SU-DHL-6 (cell line): ENCODE results near the gene NPAS1.

Source experiments
- H2AFZ ChIP-seq: fragments of 200-600 bp; sonication (generic); 2 replicates; pipeline ENCODE4 v1.6.1; 2014; ENCODE audit warnings: low read depth, mild to moderate bottlenecking, moderate library complexity, mixed read lengths, antibody characterized with exemption, low read length; ENCODE audit not compliant: severe bottlenecking
- H3F3A ChIP-seq: fragments of 200-600 bp; shearing (Covaris generic); 2 replicates; pipeline ENCODE4 v1.6.0; 2016; ENCODE audit warnings: antibody characterized with exemption, mild to moderate bottlenecking; ENCODE audit not compliant: insufficient read depth
- H3K27ac ChIP-seq: fragments of 200-600 bp; sonication (generic); 2 replicates; pipeline ENCODE4 v1.5.1; 2016; ENCODE audit warnings: low read depth, mild to moderate bottlenecking, low read length, moderate library complexity, mixed read lengths
- H3K27me3 ChIP-seq: fragments of 200-600 bp; sonication (generic), shearing (Covaris generic); 2 replicates; pipeline ENCODE4 v1.6.0; 2014; ENCODE audit warnings: mild to moderate bottlenecking, low read length
- H3K36me3 ChIP-seq: fragments of 200-600 bp; sonication (generic); 2 replicates; pipeline ENCODE4 v1.6.1; 2014; ENCODE audit warnings: mild to moderate bottlenecking, low read length, mixed read lengths
- H3K4me2 ChIP-seq: fragments of 300-600, 200-600 bp; shearing (Covaris generic), sonication (generic); 2 replicates; pipeline ENCODE4 v1.6.0; 2014; ENCODE audit warnings: low read length, low read depth, mild to moderate bottlenecking; ENCODE audit not compliant: poor library complexity, severe bottlenecking
- H3K4me3 ChIP-seq: fragments of 200-600 bp; sonication (generic); 2 replicates; pipeline ENCODE4 v1.5.1; 2014; ENCODE audit warnings: antibody characterized with exemption, low read length, mild to moderate bottlenecking, mixed read lengths; ENCODE audit not compliant: insufficient read depth, poor library complexity, severe bottlenecking
- H3K79me2 ChIP-seq: fragments of 200-600 bp; sonication (generic); 2 replicates; pipeline ENCODE4 v1.6.1; 2014; ENCODE audit warnings: mild to moderate bottlenecking, low read length, moderate library complexity; ENCODE audit not compliant: insufficient read depth
- H3K9ac ChIP-seq: fragments of 200-600 bp; sonication (generic); 2 replicates; pipeline ENCODE4 v1.7.0; 2014; ENCODE audit warnings: mild to moderate bottlenecking, low read length
- H3K9me2 ChIP-seq: fragments of 200-600 bp; sonication (generic); replicated peaks from 2 replicates; pipeline ENCODE4 v1.6.1; 2014; ENCODE audit warnings: low read length; ENCODE audit not compliant: insufficient read depth
- H3K9me3 ChIP-seq: fragments of 200-600 bp; sonication (generic); 2 replicates; pipeline ENCODE4 v1.6.1; 2014; ENCODE audit warnings: low read length, mixed read lengths; ENCODE audit not compliant: insufficient read depth
- H4K20me1 ChIP-seq: fragments of 200-600 bp; sonication (generic); 2 replicates; pipeline ENCODE4 v1.6.1; 2014; ENCODE audit warnings: low read depth, mild to moderate bottlenecking, antibody characterized with exemption, low read length, moderate library complexity, mixed read lengths
- CTCF ChIP-seq: fragments of 200-600 bp; sonication (generic); IDR thresholded peaks from one replicate; pipeline ENCODE4 v1.5.1; 2017; ENCODE audit warnings: antibody characterized with exemption, mild to moderate bottlenecking, low read length, moderate library complexity; ENCODE audit not compliant: insufficient read depth, poor library complexity, severe bottlenecking
- EZH2phosphoT487 ChIP-seq: fragments of 200-600 bp; sonication (generic), shearing (Covaris generic); conservative IDR thresholded peaks from 2 replicates; pipeline ENCODE4 v1.6.1; 2018; ENCODE audit warnings: mild to moderate bottlenecking, antibody characterized with exemption, low read length, moderate library complexity, mixed read lengths

NPAS1 gene

DNA sequence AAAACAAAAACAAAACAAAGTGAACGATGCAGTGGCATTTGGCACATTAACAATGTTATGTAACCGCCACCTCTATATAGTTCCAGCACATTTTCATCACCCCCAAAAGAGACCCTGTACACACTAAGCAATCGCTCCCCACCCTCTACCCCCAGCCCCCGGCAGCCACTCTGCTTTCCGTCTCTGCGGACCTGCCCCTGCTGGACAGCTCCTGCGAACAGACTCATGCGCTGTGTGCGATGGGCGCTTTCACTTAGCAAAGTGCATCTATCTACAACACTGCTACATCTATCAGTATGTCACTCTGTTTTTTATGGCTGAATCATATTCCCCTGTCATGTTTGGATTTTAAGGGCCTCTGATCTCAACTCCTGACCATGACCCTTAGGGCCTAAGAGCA, 53.9 kb downstream of the NPAS1 start:
- Histone ChIP-seq H4K20me1 (no peaks in the 10 kb centered on the region), H3K79me2 (peaks cover 11% of the 10 kb centered on the region; the same call in 1 of the 2 replicates), H3K9ac (no peak overlapping the region), H3K27me3 (no peaks in the 10 kb centered on the region), H3K4me3 (no peak overlapping the region), H3K36me3 (peaks cover 5% of the 10 kb centered on the region; the same call in 1 of the 2 replicates), H3K9me3 (no peaks in the 10 kb centered on the region), H3K4me2 (no peak overlapping the region), H3K27ac (no peak overlapping the region), H2AFZ (no peak overlapping the region), H3K9me2 (no peaks in the 10 kb centered on the region), H3F3A (no peaks in the 10 kb centered on the region)
- TF ChIP-seq CTCF = no peak
- no peak for TF ChIP-seq EZH2phosphoT487

GRCh38 chr19:47074621-47075020, 55.0 kb downstream of the NPAS1 start:
- H2AFZ ChIP-seq = no peak overlapping the region
- H3K9me3 ChIP-seq = no peaks in the 10 kb centered on the region
- no peak overlapping the region for H3K9ac ChIP-seq
- H3K79me2 ChIP-seq = peaks cover 11% of the 10 kb centered on the region; the same call in 1 of the 2 replicates
- H3K4me3 ChIP-seq = no peak overlapping the region
- H3K9me2 ChIP-seq = no peaks in the 10 kb centered on the region
- no peaks in the 10 kb centered on the region for H3F3A ChIP-seq
- TF ChIP-seq CTCF (no peak), EZH2phosphoT487 (no peak)
- peaks cover 5% of the 10 kb centered on the region; the same call in 1 of the 2 replicates for H3K36me3 ChIP-seq
- H4K20me1 ChIP-seq = no peaks in the 10 kb centered on the region
- no peak overlapping the region for H3K27ac ChIP-seq
- H3K27me3 ChIP-seq = no peaks in the 10 kb centered on the region
- no peak overlapping the region for H3K4me2 ChIP-seq

DNA sequence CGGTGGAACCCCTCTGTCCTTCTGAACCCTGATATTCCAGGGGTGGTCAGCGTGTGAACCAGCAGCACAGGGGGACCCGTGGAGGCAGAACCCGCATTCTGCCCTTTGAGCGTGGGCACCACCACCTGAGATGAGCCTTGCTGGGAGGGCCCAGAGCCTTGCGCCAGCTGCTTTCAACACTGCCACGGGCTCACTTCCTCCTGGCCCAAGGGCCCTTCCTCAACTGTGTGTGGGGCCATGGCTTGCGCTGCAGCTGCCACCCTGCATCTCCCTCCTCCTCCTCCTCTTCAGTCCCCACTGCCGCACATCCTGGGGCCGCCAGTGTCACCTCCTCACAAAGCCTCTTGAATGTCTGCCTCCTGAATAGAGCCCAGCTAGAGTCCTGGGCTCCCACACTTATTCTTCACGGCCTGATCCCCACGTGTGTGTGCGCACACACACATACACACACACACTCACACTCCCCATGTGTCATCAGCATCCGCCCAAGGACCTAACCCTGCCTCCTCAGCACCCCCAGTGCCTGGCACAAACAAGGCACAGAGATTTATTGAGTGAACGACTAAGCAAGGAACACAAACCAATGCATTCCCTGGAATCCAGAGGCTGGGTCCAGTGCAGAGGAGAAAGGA, 55.7 kb downstream of the NPAS1 start:
- no peak overlapping the region for H3K9ac ChIP-seq
- H3K27me3 ChIP-seq = no peaks in the 10 kb centered on the region
- H3K9me2 ChIP-seq = no peaks in the 10 kb centered on the region
- H3K9me3 ChIP-seq = no peaks in the 10 kb centered on the region
- H3F3A ChIP-seq = peaks cover 6% of the 10 kb centered on the region; the same call in 1 of the 2 replicates
- peaks cover 11% of the 10 kb centered on the region; the same call in 1 of the 2 replicates for H3K79me2 ChIP-seq
- H3K4me2 ChIP-seq = no peak overlapping the region
- no peaks in the 10 kb centered on the region for H4K20me1 ChIP-seq
- H3K4me3 ChIP-seq = no peak overlapping the region
- TF ChIP-seq CTCF (no peak), EZH2phosphoT487 (no peak)
- peaks cover 5% of the 10 kb centered on the region; the same call in 1 of the 2 replicates for H3K36me3 ChIP-seq
- H2AFZ ChIP-seq = no peak overlapping the region
- H3K27ac ChIP-seq = no peak overlapping the region
